Measurements from ENCODE around the gene TRIM47. TPM values are rescaled to one million over a fixed set of nuclear protein-coding genes. Genes with fewer than 3 reads are reported as not detected.
A peak's percentile ranks its signal among the peaks of the same experiment; 100 is the strongest.

TRIM47 gene
- total and polyA plus RNA-seq, 2 of the 13 experiments (the other 11 are each of a cell fraction or from before 2014, with no cell fraction given), result 33.5 to 82.0 TPM

DNA sequence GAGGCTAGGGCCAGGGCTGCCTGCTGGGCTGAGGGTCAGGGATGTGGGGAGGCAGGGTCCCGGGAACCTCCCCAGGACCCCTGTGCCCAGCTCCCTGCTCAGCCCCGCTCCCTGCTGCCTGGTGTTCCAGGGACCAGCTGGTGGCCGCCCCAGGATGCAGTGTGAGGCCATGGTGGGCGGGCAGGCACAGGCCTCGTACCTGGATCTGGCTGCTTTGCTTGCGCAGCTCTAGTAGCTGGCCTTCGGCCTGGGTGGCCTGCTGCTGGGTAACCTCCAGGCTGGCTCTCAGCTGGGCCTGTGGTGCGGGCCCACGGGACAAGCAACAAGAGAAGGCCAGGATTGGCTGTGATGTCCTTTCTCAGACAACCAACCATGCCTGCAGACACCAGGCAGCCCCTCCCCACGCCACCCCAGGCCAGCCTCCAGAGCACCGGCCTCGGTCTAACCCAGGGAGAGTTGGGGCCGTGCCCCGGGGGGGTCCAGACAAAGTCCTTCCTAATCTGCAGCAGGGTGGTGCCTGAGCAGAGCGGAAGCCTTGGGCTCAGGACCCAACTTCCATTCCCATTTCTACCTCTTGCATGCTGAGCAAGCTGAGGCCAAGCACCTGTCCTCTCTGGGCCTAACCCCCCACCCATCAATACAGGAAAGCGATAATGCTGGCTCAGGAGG, 14.3 kb upstream of the TRIM47 start (continued):
- TF ChIP-seq, protein P1, sequence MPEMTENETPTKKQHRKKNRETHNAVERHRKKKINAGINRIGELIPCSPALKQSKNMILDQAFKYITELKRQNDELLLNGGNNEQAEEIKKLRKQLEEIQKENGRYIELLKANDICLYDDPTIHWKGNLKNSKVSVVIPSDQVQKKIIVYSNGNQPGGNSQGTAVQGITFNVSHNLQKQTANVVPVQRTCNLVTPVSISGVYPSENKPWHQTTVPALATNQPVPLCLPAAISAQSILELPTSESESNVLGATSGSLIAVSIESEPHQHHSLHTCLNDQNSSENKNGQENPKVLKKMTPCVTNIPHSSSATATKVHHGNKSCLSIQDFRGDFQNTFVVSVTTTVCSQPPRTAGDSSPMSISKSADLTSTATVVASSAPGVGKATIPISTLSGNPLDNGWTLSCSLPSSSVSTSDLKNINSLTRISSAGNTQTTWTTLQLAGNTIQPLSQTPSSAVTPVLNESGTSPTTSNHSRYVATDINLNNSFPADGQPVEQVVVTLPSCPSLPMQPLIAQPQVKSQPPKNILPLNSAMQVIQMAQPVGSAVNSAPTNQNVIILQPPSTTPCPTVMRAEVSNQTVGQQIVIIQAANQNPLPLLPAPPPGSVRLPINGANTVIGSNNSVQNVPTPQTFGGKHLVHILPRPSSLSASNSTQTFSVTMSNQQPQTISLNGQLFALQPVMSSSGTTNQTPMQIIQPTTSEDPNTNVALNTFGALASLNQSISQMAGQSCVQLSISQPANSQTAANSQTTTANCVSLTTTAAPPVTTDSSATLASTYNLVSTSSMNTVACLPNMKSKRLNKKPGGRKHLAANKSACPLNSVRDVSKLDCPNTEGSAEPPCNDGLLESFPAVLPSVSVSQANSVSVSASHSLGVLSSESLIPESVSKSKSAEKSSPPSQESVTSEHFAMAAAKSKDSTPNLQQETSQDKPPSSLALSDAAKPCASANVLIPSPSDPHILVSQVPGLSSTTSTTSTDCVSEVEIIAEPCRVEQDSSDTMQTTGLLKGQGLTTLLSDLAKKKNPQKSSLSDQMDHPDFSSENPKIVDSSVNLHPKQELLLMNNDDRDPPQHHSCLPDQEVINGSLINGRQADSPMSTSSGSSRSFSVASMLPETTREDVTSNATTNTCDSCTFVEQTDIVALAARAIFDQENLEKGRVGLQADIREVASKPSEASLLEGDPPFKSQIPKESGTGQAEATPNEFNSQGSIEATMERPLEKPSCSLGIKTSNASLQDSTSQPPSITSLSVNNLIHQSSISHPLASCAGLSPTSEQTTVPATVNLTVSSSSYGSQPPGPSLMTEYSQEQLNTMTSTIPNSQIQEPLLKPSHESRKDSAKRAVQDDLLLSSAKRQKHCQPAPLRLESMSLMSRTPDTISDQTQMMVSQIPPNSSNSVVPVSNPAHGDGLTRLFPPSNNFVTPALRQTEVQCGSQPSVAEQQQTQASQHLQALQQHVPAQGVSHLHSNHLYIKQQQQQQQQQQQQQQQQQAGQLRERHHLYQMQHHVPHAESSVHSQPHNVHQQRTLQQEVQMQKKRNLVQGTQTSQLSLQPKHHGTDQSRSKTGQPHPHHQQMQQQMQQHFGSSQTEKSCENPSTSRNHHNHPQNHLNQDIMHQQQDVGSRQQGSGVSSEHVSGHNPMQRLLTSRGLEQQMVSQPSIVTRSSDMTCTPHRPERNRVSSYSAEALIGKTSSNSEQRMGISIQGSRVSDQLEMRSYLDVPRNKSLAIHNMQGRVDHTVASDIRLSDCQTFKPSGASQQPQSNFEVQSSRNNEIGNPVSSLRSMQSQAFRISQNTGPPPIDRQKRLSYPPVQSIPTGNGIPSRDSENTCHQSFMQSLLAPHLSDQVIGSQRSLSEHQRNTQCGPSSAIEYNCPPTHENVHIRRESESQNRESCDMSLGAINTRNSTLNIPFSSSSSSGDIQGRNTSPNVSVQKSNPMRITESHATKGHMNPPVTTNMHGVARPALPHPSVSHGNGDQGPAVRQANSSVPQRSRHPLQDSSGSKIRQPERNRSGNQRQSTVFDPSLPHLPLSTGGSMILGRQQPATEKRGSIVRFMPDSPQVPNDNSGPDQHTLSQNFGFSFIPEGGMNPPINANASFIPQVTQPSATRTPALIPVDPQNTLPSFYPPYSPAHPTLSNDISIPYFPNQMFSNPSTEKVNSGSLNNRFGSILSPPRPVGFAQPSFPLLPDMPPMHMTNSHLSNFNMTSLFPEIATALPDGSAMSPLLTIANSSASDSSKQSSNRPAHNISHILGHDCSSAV (CRISPR knock-in tag; IDR thresholded peaks at IDR 0.05; ENCODE audit: borderline replicate concordance), result no peak
- peak; percentile 76; the same call in 1 of the 2 replicates for TF ChIP-seq MEIS2 (CRISPR knock-in tag; IDR thresholded peaks at IDR 0.05)
- TF ChIP-seq PAX8 (CRISPR knock-in tag; IDR thresholded peaks at IDR 0.05; ENCODE audit: borderline replicate concordance), result 0 out of 2 replicates have a peak, but pooled peaks have one; percentile 79
- TF ChIP-seq, protein P2, sequence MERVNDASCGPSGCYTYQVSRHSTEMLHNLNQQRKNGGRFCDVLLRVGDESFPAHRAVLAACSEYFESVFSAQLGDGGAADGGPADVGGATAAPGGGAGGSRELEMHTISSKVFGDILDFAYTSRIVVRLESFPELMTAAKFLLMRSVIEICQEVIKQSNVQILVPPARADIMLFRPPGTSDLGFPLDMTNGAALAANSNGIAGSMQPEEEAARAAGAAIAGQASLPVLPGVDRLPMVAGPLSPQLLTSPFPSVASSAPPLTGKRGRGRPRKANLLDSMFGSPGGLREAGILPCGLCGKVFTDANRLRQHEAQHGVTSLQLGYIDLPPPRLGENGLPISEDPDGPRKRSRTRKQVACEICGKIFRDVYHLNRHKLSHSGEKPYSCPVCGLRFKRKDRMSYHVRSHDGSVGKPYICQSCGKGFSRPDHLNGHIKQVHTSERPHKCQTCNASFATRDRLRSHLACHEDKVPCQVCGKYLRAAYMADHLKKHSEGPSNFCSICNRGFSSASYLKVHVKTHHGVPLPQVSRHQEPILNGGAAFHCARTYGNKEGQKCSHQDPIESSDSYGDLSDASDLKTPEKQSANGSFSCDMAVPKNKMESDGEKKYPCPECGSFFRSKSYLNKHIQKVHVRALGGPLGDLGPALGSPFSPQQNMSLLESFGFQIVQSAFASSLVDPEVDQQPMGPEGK (CRISPR knock-in tag; IDR thresholded peaks at IDR 0.05), result peak; percentile 99
- TF ChIP-seq MXI1 (IDR thresholded peaks at IDR 0.05; ENCODE audit: borderline replicate concordance, low read depth, low read length), result peak; percentile 57; the same call in 1 of the 3 replicates
- 0 out of 2 replicates have a peak, but pooled peaks have one; percentile 46 for TF ChIP-seq ZNF570 (CRISPR knock-in tag; IDR thresholded peaks at IDR 0.05; ENCODE audit: borderline replicate concordance)
- TF ChIP-seq ZNF891 (CRISPR knock-in tag; IDR thresholded peaks at IDR 0.05), result no peak
- TF ChIP-seq ZNF619 (CRISPR knock-in tag; IDR thresholded peaks at IDR 0.05), result no peak
- TF ChIP-seq, protein P3, sequence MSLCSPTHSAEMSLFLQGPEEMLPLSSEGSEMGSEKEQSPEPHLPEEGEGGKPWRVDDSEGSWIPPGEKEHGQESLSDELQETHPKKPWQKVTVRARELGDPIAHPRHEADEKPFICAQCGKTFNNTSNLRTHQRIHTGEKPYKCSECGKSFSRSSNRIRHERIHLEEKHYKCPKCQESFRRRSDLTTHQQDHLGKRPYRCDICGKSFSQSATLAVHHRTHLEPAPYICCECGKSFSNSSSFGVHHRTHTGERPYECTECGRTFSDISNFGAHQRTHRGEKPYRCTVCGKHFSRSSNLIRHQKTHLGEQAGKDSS (CRISPR knock-in tag; IDR thresholded peaks at IDR 0.05; ENCODE audit: borderline replicate concordance, low read depth), result no peak
- TF ChIP-seq, protein P4, sequence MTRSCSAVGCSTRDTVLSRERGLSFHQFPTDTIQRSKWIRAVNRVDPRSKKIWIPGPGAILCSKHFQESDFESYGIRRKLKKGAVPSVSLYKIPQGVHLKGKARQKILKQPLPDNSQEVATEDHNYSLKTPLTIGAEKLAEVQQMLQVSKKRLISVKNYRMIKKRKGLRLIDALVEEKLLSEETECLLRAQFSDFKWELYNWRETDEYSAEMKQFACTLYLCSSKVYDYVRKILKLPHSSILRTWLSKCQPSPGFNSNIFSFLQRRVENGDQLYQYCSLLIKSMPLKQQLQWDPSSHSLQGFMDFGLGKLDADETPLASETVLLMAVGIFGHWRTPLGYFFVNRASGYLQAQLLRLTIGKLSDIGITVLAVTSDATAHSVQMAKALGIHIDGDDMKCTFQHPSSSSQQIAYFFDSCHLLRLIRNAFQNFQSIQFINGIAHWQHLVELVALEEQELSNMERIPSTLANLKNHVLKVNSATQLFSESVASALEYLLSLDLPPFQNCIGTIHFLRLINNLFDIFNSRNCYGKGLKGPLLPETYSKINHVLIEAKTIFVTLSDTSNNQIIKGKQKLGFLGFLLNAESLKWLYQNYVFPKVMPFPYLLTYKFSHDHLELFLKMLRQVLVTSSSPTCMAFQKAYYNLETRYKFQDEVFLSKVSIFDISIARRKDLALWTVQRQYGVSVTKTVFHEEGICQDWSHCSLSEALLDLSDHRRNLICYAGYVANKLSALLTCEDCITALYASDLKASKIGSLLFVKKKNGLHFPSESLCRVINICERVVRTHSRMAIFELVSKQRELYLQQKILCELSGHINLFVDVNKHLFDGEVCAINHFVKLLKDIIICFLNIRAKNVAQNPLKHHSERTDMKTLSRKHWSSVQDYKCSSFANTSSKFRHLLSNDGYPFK (CRISPR knock-in tag; IDR thresholded peaks at IDR 0.05; ENCODE audit: borderline replicate concordance), result 0 out of 2 replicates have a peak, but pooled peaks have one; percentile 32
- no peak for TF ChIP-seq ZNF720 (CRISPR knock-in tag; IDR thresholded peaks at IDR 0.05)
- no peak for TF ChIP-seq ZBTB8A (CRISPR knock-in tag; IDR thresholded peaks at IDR 0.05; ENCODE audit: borderline replicate concordance, low read depth)

Data from HepG2 (cell line).